ENCODE results near the gene ASB15.

DNA sequence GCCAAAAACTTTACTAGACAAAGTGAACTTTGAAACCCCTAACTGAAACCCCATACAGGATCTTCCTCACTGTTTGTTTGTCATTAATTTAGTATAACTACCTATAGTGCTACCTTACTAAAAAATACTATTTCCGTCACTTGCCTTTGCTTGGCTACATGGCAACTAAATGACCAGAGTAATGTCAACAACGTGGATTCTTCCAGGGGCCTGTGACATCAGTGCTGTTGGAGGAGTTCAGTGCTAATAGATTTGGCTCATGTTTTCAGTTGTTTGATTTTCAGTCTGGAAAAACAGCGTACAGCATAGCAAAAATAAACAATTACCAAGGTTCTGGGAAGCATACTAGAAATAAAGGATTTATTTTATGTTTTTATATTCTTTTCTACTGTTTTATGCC is 3.0 kb upstream of the ASB15 start:
- TF ChIP-seq POLR2A (IDR thresholded peaks at IDR 0.05; ENCODE audit: extremely low read depth, insufficient read length) = no peak
- TF ChIP-seq, protein P1, sequence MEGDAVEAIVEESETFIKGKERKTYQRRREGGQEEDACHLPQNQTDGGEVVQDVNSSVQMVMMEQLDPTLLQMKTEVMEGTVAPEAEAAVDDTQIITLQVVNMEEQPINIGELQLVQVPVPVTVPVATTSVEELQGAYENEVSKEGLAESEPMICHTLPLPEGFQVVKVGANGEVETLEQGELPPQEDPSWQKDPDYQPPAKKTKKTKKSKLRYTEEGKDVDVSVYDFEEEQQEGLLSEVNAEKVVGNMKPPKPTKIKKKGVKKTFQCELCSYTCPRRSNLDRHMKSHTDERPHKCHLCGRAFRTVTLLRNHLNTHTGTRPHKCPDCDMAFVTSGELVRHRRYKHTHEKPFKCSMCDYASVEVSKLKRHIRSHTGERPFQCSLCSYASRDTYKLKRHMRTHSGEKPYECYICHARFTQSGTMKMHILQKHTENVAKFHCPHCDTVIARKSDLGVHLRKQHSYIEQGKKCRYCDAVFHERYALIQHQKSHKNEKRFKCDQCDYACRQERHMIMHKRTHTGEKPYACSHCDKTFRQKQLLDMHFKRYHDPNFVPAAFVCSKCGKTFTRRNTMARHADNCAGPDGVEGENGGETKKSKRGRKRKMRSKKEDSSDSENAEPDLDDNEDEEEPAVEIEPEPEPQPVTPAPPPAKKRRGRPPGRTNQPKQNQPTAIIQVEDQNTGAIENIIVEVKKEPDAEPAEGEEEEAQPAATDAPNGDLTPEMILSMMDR (IDR thresholded peaks at IDR 0.05; ENCODE audit: low read depth, low read length) = no peak

Data from NB4 (cell line).